Spinal cord (tissue), 10 donors: ENCODE results near the gene TINAG. TPM values are rescaled to one million over a fixed set of nuclear protein-coding genes. Genes with fewer than 3 reads are reported as not detected.

ENCODE experiments used
- DNase-seq, 6 donors: peaks; one replicate each; pipeline versions ENCODE4 v3.0.0 to v3.0.0-alpha.2; 2013 to 2015; ENCODE audit warnings: low spot score in 6 of 6, low read depth in 4 of 6
- H3K27ac ChIP-seq: one replicate; pipeline ENCODE4 v1.5.1; 2013; ENCODE audit warnings: low read depth, low read length, control low read depth
- H3K27me3 ChIP-seq: one replicate; pipeline ENCODE4 v1.6.1; 2013; ENCODE audit warnings: low read length; ENCODE audit not compliant: control insufficient read depth, insufficient read depth
- H3K36me3 ChIP-seq: one replicate; pipeline ENCODE4 v1.6.1; 2013; ENCODE audit warnings: low read length; ENCODE audit not compliant: control insufficient read depth, insufficient read depth
- H3K4me1 ChIP-seq: one replicate; pipeline ENCODE4 v1.6.1; 2013; ENCODE audit warnings: low read length; ENCODE audit not compliant: control insufficient read depth, insufficient read depth
- H3K4me3 ChIP-seq: one replicate; pipeline ENCODE4 v1.5.1; 2013; ENCODE audit warnings: low read depth, low read length, control low read depth
- H3K9me3 ChIP-seq: one replicate; pipeline ENCODE4 v1.6.1; 2013; ENCODE audit warnings: low read length; ENCODE audit not compliant: control insufficient read depth, insufficient read depth
- WGBS: methylation state at CpG from one replicate; pipeline ENCODE4 v1.1.5; 2013; ENCODE audit warnings: missing lambda C conversion rate; ENCODE audit not compliant: insufficient coverage; 5-methylcytosine and 5-hydroxymethylcytosine counted together
- polyA plus RNA-seq, 2 donors: library from polyadenylated mRNA; unstranded; fragments of 120-200 nt; gene quantifications; one replicate each; pipeline ENCODE4 v1.2.1, GENCODE V29; 2013; ENCODE audit not compliant: insufficient read length in 2 of 2
- total RNA-seq, 2 donors: library from RNA; depleted of rRNA in 1 of 2; stranded (reverse); fragments of 120-200 nt in 1 of 2; fragments of >200 nt in 1 of 2; gene quantifications; one replicate each; pipeline versions ENCODE4 v1.2.3 to v1.2.4, GENCODE V29; 2013 to 2014
- donor health status: healthy.

Gene TINAG
- total and polyA plus RNA-seq, 4 donors, result 0.10 to 0.39 TPM; not detected in 2

GRCh38 chr6:54282186-54282585, 26.1 kb upstream of the TINAG start:
- 92% methylated on average over 1 of the region's 1 CpG for WGBS
- Histone ChIP-seq H3K27ac (no peak overlapping the region), H3K4me3 (no peak overlapping the region), H3K9me3 (no peaks in the 10 kb centered on the region), H3K4me1 (no peaks in the 10 kb centered on the region), H3K36me3 (no peaks in the 10 kb centered on the region), H3K27me3 (no peaks in the 10 kb centered on the region)
- no peak for DNase-seq

GRCh38 chr6:54284161-54284860, 23.9 kb upstream of the TINAG start:
- Histone ChIP-seq H3K27me3 (no peaks in the 10 kb centered on the region), H3K36me3 (no peaks in the 10 kb centered on the region), H3K9me3 (no peaks in the 10 kb centered on the region), H3K27ac (no peak overlapping the region), H3K4me3 (no peak overlapping the region), H3K4me1 (no peaks in the 10 kb centered on the region)
- DNase-seq, result no peak
- WGBS, result 95% methylated on average over 2 of the region's 3 CpGs

DNA sequence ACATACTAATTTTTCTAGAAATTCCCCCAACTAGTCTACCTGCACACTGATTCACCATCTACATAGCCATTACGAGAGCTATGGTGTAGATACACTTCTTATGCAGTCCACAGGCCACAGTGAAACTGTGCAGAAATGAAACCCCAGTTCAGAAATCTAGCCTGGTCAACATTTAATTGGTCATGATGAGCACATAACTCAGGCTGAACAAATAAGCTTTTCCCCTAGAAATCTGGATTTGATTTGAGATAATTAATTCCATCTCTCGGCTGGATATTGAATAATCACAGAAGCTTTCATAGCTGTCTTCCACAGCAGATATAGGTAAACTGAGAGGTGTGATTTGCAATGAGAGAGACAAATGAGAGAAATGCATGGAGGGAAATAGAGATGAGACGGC, 22.6 kb upstream of the TINAG start:
- DNase-seq, result no peak
- no peak overlapping the region for H3K27ac ChIP-seq
- no peak overlapping the region for H3K4me3 ChIP-seq
- H3K36me3 ChIP-seq, result no peaks in the 10 kb centered on the region
- H3K27me3 ChIP-seq, result no peaks in the 10 kb centered on the region
- no peaks in the 10 kb centered on the region for H3K4me1 ChIP-seq
- 60% methylated on average over 1 of the region's 3 CpGs for WGBS
- H3K9me3 ChIP-seq, result no peaks in the 10 kb centered on the region

DNA sequence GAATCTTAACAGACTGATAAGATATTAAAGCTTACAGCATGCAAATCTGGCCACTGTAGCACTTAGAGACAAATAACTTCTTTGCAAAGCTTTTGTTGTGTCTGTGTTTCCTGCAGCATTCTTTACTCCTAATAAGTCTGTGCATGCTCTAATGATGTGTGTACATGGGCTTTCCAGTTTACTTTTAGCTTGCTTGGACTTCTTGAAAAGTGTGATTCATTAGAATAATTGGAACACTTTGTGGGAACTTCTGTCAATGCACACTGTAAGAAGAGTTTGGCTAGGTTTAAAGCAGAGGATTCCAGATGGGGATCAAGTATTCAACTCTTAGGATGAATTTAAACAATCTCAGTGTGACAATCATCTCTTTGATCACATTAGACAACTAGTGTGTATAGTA, 22.1 kb upstream of the TINAG start:
- no peaks in the 10 kb centered on the region for H3K9me3 ChIP-seq
- H3K27ac ChIP-seq, result no peak overlapping the region
- peak in 1 of 6 donors; percentile 38 for DNase-seq
- H3K36me3 ChIP-seq, result no peaks in the 10 kb centered on the region
- H3K27me3 ChIP-seq, result no peaks in the 10 kb centered on the region
- H3K4me3 ChIP-seq, result no peak overlapping the region
- no peaks in the 10 kb centered on the region for H3K4me1 ChIP-seq

- no peaks in the 10 kb centered on the region for H3K36me3 ChIP-seq
- H3K4me1 ChIP-seq, result no peaks in the 10 kb centered on the region
- WGBS, result 57% methylated on average over 1 of the region's 2 CpGs
- no peaks in the 10 kb centered on the region for H3K9me3 ChIP-seq
- DNase-seq, result peak in 3 of 6 donors; percentile 2 to 43 (median 12)
- no peak overlapping the region for H3K27ac ChIP-seq
- H3K27me3 ChIP-seq, result no peaks in the 10 kb centered on the region
- H3K4me3 ChIP-seq, result no peak overlapping the region
Observed at GRCh38 chr6:54288474-54288873, 19.8 kb upstream of the TINAG start.

GRCh38 chr6:54289426-54289825, 18.8 kb upstream of the TINAG start:
- WGBS, result no CpG with 5 or more reads among the region's 4 CpGs
- Histone ChIP-seq H3K27me3 (no peaks in the 10 kb centered on the region), H3K9me3 (no peaks in the 10 kb centered on the region), H3K27ac (no peak overlapping the region), H3K4me3 (no peak overlapping the region), H3K36me3 (no peaks in the 10 kb centered on the region), H3K4me1 (no peaks in the 10 kb centered on the region)
- DNase-seq, result no peak

- Histone ChIP-seq H3K9me3 (no peaks in the 10 kb centered on the region), H3K4me1 (no peaks in the 10 kb centered on the region), H3K36me3 (no peaks in the 10 kb centered on the region), H3K27me3 (no peaks in the 10 kb centered on the region), H3K4me3 (no peak overlapping the region), H3K27ac (no peak overlapping the region)
- DNase-seq, result peak in 1 of 6 donors; percentile 21
- no CpG with 5 or more reads among the region's 2 CpGs for WGBS
Observed at GRCh38 chr6:54291146-54291545, 17.1 kb upstream of the TINAG start.

- no peaks in the 10 kb centered on the region for H3K4me1 ChIP-seq
- no peak overlapping the region for H3K4me3 ChIP-seq
- no peak for DNase-seq
- H3K36me3 ChIP-seq, result no peaks in the 10 kb centered on the region
- WGBS, result no CpG with 5 or more reads among the region's 2 CpGs
- no peaks in the 10 kb centered on the region for H3K9me3 ChIP-seq
- H3K27me3 ChIP-seq, result no peaks in the 10 kb centered on the region
- H3K27ac ChIP-seq, result no peak overlapping the region
Observed at GRCh38 chr6:54291738-54292137, 16.5 kb upstream of the TINAG start.

- no peaks in the 10 kb centered on the region for H3K36me3 ChIP-seq
- no peak for DNase-seq
- no peaks in the 10 kb centered on the region for H3K4me1 ChIP-seq
- H3K27me3 ChIP-seq, result no peaks in the 10 kb centered on the region
- 93% methylated on average over 8 of the region's 8 CpGs for WGBS
- H3K27ac ChIP-seq, result no peak overlapping the region
- H3K4me3 ChIP-seq, result no peak overlapping the region
- no peaks in the 10 kb centered on the region for H3K9me3 ChIP-seq
Observed at GRCh38 chr6:54294965-54295532, 13.2 kb upstream of the TINAG start.

DNA sequence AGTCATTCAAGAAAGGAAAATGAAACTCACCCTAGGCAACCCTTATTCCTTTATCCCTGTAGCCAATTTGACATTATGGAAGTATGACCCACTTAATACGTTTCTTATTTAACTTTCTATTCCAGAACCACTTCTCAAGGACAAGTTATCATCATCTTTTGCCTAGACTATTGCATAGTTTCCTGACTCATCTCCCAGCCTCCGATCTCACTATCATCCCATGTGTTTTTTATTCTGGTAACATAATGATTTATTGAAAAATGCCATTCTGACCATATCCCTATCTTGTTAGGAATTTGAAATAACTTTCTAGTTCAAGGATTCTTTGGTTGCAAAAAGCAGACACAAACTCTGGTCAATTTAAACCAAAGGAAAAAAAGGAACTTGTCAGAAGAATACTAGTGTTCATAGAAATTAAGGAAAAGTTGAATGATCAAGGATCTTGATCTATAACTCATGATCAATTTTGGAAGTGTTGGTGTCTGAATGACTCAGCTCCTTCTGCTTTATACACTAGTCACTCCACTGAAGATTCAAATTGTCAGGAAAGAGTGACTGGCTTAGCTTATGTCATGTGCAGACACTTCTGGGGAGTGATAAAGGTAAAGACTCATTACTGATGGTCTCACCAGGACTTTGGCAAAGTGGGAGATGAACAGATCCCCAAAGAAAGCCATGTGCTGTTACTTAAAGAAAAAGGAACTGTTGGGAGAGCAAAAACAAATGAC, 8.5 kb upstream of the TINAG start:
- H3K27me3 ChIP-seq, result no peaks in the 10 kb centered on the region
- WGBS, result 80% methylated on average over 1 of the region's 2 CpGs
- DNase-seq, result no peak

More for the DNA sequence above, 8.5 kb upstream of the TINAG start:
- Histone ChIP-seq H3K4me1 (no peaks in the 10 kb centered on the region), H3K9me3 (no peaks in the 10 kb centered on the region), H3K27ac (no peak overlapping the region), H3K4me3 (no peak overlapping the region), H3K36me3 (no peaks in the 10 kb centered on the region)
